OCI-LY7 (cell line): ENCODE data around the gene MYPN.

Experiments used
- CTCF ChIP-seq: fragments of 200-600 bp; sonication (generic); conservative IDR thresholded peaks from 2 replicates; pipeline ENCODE4 v1.5.1; 2014; ENCODE audit warnings: mild to moderate bottlenecking, antibody characterized with exemption, low read length, moderate library complexity, mixed read lengths
- EZH2phosphoT487 ChIP-seq: fragments of 200-600 bp; sonication (generic); IDR thresholded peaks from 2 replicates; pipeline ENCODE4 v1.6.1; 2018; ENCODE audit warnings: low read depth, borderline replicate concordance, mild to moderate bottlenecking, mixed run types, antibody characterized with exemption, low read length, moderate library complexity, mixed read lengths

- TF ChIP-seq CTCF (no peak), EZH2phosphoT487 (no peak)
Measured at GRCh38 chr10:68103261-68103878, 5.9 kb upstream of the MYPN start.
